Caki2 (cell line): ENCODE data around the gene SLC16A5. TPM values are rescaled to one million over a fixed set of nuclear protein-coding genes. Genes with fewer than 3 reads are reported as not detected.
"Not testable (repeated sequence)": the region's sequence is repeated elsewhere in the genome, so short reads cannot be mapped to it uniquely, and the experiment has no call there.

ENCODE experiments used
- DNase-seq: peaks from one replicate; pipeline ENCODE4 v3.0.0-alpha.2; 2015; ENCODE audit warnings: low read depth
- in situ Hi-C: cut with HindIII; loops from 2 replicates; pipeline ENCODE4 v1.10.0; 2016; ENCODE audit warnings: low sequenced_read_pairs, low pct_unique_long_range_greater_than_20kb, mixed read lengths
- total RNA-seq: library from RNA; depleted of rRNA; stranded (reverse); fragments of >200 nt; shearing (Covaris generic); gene quantifications from 2 replicates; pipeline ENCODE4 v1.2.3, GENCODE V29; 2014; ENCODE audit warnings: low replicate concordance; rRNA removed

SLC16A5 gene
- 3.0 and 4.4 TPM in 2 replicates for total RNA-seq

GRCh38 chr17:75087558-75088453 is at the start of gene SLC16A5:
Gene SLC16A5, plus strand, starts transcription at chr17:75087954. Its CDS starts 5,683 bp downstream, at chr17:75093637.
- in situ Hi-C loops: no loop called here
- DNase-seq: no peak

GRCh38 chr17:75039238-75039637 is 48.5 kb upstream of the SLC16A5 start:
- DNase-seq: no peak
- in situ Hi-C loops: no loop called here

- in situ Hi-C loops: no loop called here
- DNase-seq: no peak
Measured at GRCh38 chr17:75041656-75042280, 46.0 kb upstream of the SLC16A5 start.

GRCh38 chr17:75043789-75044188 is 44.0 kb upstream of the SLC16A5 start:
- in situ Hi-C loops, DNase-seq: not testable (repeated sequence)

- no peak for DNase-seq
- in situ Hi-C loops: no loop called here
Measured at GRCh38 chr17:75044716-75045115, 43.0 kb upstream of the SLC16A5 start.

- in situ Hi-C loops, DNase-seq: not testable (repeated sequence)
Measured at GRCh38 chr17:75045946-75046406, 41.8 kb upstream of the SLC16A5 start.

- DNase-seq: peak; percentile 95
- in situ Hi-C loops: no loop called here
Measured at GRCh38 chr17:75046407-75047289, 41.1 kb upstream of the SLC16A5 start, which contains the start of the genes ATP5PD and KCTD2. Gene ATP5PD, minus strand, starts transcription at chr17:75046969. Its CDS starts 4,319 bp downstream, at chr17:75042650. Gene KCTD2, plus strand, starts transcription at chr17:75047225. Its CDS starts 26 bp downstream, at chr17:75047251.

- in situ Hi-C loops: no loop called here
- DNase-seq: no peak
Measured at GRCh38 chr17:75047398-75048098, 40.2 kb upstream of the SLC16A5 start.

GRCh38 chr17:75048249-75048878 is 39.4 kb upstream of the SLC16A5 start:
- DNase-seq: no peak
- in situ Hi-C loops: no loop called here

- DNase-seq: no peak
- in situ Hi-C loops: no loop called here
Measured at GRCh38 chr17:75049057-75049456, 38.7 kb upstream of the SLC16A5 start.

GRCh38 chr17:75049706-75050105 is 38.0 kb upstream of the SLC16A5 start:
- no peak for DNase-seq
- in situ Hi-C loops: no loop called here

- in situ Hi-C loops: no loop called here
- DNase-seq: no peak
Measured at GRCh38 chr17:75051941-75052340, 35.8 kb upstream of the SLC16A5 start.

GRCh38 chr17:75059369-75060345 is 28.1 kb upstream of the SLC16A5 start:
- DNase-seq: peak; percentile 67

GRCh38 chr17:75060434-75061054 is 27.2 kb upstream of the SLC16A5 start:
- in situ Hi-C loops: no loop called here
- no peak for DNase-seq

More at GRCh38 chr17:75059369-75060345, 28.1 kb upstream of the SLC16A5 start:
- in situ Hi-C loops: no loop called here

- in situ Hi-C loops: no loop called here
Measured at GRCh38 chr17:75061055-75061438, 26.7 kb upstream of the SLC16A5 start.

GRCh38 chr17:75061618-75062017 is 26.1 kb upstream of the SLC16A5 start:
- no peak for DNase-seq
- in situ Hi-C loops: no loop called here

More at GRCh38 chr17:75061055-75061438, 26.7 kb upstream of the SLC16A5 start:
- DNase-seq: no peak
